Measurements from ENCODE around the gene PSMD4. TPM values are rescaled to one million over a fixed set of nuclear protein-coding genes. Genes with fewer than 3 reads are reported as not detected.

The PSMD4 gene
- polyA plus RNA-seq, 1 donor (not counting 4 experiments of a cell fraction or from before 2014, with no cell fraction given) = 219 TPM

DNA sequence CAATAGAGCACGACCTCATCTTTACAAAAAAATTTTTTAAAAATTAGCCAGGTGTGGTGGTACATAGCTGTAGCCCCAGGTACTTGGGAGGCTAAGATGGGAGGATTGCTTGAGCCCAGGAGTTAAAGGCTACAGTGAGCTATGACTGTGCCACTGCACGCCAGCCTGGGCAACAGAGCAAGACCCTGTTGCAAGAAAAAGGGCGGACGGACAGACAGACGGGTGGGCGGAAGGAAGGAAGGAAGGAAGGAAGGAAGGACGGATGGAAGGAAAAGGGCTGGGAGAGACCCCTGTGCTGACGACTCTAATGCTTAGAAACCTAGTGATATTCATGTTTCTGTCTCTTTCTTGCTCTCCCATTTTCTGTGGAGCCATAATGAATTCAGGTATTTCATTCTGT, 58.3 kb downstream of the PSMD4 start:
- no peak for FAIRE-seq
- TF ChIP-seq EZH2 (IDR thresholded peaks at IDR 0.05; ENCODE audit: low read length) (no peak), CTCF (optimal IDR thresholded peaks at IDR 0.05 in 1 of 3, IDR thresholded peaks at IDR 0.05 in 1 of 3, conservative IDR thresholded peaks at IDR 0.05 in 1 of 3; ENCODE audit: extremely low read depth in 1 of 3, insufficient read depth in 2 of 3, low read length in 3 of 3) (no peak)
- no peak for DNase-seq (ENCODE audit: low read depth, low spot score)
- Histone ChIP-seq H3K27ac (ENCODE audit: control insufficient read depth, insufficient read depth, low read length) (peak overlapping the region; percentile 96), H3K4me1 (ENCODE audit: control insufficient read depth, extremely low read depth, insufficient read depth, low read length) (peaks cover 23% of the 10 kb centered on the region), H3K9me3 (ENCODE audit: control insufficient read depth, low read depth, low read length) (no peaks in the 10 kb centered on the region), H3K9me1 (ENCODE audit: control insufficient read depth, extremely low read depth, insufficient read depth, low read length) (peaks cover 6% of the 10 kb centered on the region), H3K27me3 (ENCODE audit: control insufficient read depth, extremely low read depth, insufficient read depth, low read length) (no peaks in the 10 kb centered on the region), H3K4me3 (ENCODE audit: control insufficient read depth in 2 of 3, extremely low read depth in 1 of 3, insufficient read depth in 2 of 3, low read depth in 1 of 3, low read length in 3 of 3) (no peak overlapping the region), H3K4me2 (ENCODE audit: control insufficient read depth, extremely low read depth, insufficient read depth, low read depth, low read length) (no peak overlapping the region), H3K79me2 (ENCODE audit: control insufficient read depth, insufficient read depth, low read length) (peaks cover 11% of the 10 kb centered on the region), H3K9ac (ENCODE audit: control insufficient read depth, extremely low read depth, insufficient read depth, low read length) (no peak overlapping the region), H2AFZ (ENCODE audit: control insufficient read depth, low read length) (no peak overlapping the region), H4K20me1 (ENCODE audit: control insufficient read depth, extremely low read depth, insufficient read depth, low read length) (peaks cover 7% of the 10 kb centered on the region), H3K36me3 (ENCODE audit: control insufficient read depth in 2 of 2, extremely low read depth in 1 of 2, insufficient read depth in 2 of 2, low read length in 2 of 2) (peaks cover 30 to 62% of the 10 kb centered on the region in 2 experiments)
- dilution Hi-C loops (cut with MboI; ENCODE audit: extremely low pct_ligation_motif_present, low sequenced_read_pairs) = no loop called here

- Histone ChIP-seq H3K4me2 (ENCODE audit: control insufficient read depth, extremely low read depth, insufficient read depth, low read depth, low read length) (no peak overlapping the region), H3K36me3 (ENCODE audit: control insufficient read depth in 2 of 2, extremely low read depth in 1 of 2, insufficient read depth in 2 of 2, low read length in 2 of 2) (peaks cover 25 to 56% of the 10 kb centered on the region in 2 experiments), H3K4me1 (ENCODE audit: control insufficient read depth, extremely low read depth, insufficient read depth, low read length) (peaks cover 23% of the 10 kb centered on the region), H3K79me2 (ENCODE audit: control insufficient read depth, insufficient read depth, low read length) (peaks cover 11% of the 10 kb centered on the region), H3K9ac (ENCODE audit: control insufficient read depth, extremely low read depth, insufficient read depth, low read length) (no peak overlapping the region), H3K4me3 (ENCODE audit: control insufficient read depth in 2 of 3, extremely low read depth in 1 of 3, insufficient read depth in 2 of 3, low read depth in 1 of 3, low read length in 3 of 3) (no peak overlapping the region), H4K20me1 (ENCODE audit: control insufficient read depth, extremely low read depth, insufficient read depth, low read length) (peaks cover 7% of the 10 kb centered on the region), H2AFZ (ENCODE audit: control insufficient read depth, low read length) (no peak overlapping the region), H3K27ac (ENCODE audit: control insufficient read depth, insufficient read depth, low read length) (no peak overlapping the region), H3K9me1 (ENCODE audit: control insufficient read depth, extremely low read depth, insufficient read depth, low read length) (peaks cover 6% of the 10 kb centered on the region), H3K9me3 (ENCODE audit: control insufficient read depth, low read depth, low read length) (no peaks in the 10 kb centered on the region), H3K27me3 (ENCODE audit: control insufficient read depth, extremely low read depth, insufficient read depth, low read length) (no peaks in the 10 kb centered on the region)
- no peak for FAIRE-seq
- TF ChIP-seq CTCF (optimal IDR thresholded peaks at IDR 0.05 in 1 of 3, IDR thresholded peaks at IDR 0.05 in 1 of 3, conservative IDR thresholded peaks at IDR 0.05 in 1 of 3; ENCODE audit: extremely low read depth in 1 of 3, insufficient read depth in 2 of 3, low read length in 3 of 3) (no peak), EZH2 (IDR thresholded peaks at IDR 0.05; ENCODE audit: low read length) (no peak)
- no peak for DNase-seq (ENCODE audit: low read depth, low spot score)
- dilution Hi-C loops (cut with MboI; ENCODE audit: extremely low pct_ligation_motif_present, low sequenced_read_pairs) = no loop called here
Measured at GRCh38 chr1:151313501-151313900, 59.0 kb downstream of the PSMD4 start.
